HG03097 (cell line): ENCODE measurements around the gene TTF2.
"Not testable (repeated sequence)": the region's sequence is repeated elsewhere in the genome, so short reads cannot be mapped to it uniquely, and the experiment has no call there.

Source experiments
- ATAC-seq: cut with Tn5 transposase; IDR thresholded peaks from one replicate; pipeline ENCODE4 v1.9.1; 2021; ENCODE audit not compliant: unreplicated experiment, low FRiP score

The TTF2 gene

DNA sequence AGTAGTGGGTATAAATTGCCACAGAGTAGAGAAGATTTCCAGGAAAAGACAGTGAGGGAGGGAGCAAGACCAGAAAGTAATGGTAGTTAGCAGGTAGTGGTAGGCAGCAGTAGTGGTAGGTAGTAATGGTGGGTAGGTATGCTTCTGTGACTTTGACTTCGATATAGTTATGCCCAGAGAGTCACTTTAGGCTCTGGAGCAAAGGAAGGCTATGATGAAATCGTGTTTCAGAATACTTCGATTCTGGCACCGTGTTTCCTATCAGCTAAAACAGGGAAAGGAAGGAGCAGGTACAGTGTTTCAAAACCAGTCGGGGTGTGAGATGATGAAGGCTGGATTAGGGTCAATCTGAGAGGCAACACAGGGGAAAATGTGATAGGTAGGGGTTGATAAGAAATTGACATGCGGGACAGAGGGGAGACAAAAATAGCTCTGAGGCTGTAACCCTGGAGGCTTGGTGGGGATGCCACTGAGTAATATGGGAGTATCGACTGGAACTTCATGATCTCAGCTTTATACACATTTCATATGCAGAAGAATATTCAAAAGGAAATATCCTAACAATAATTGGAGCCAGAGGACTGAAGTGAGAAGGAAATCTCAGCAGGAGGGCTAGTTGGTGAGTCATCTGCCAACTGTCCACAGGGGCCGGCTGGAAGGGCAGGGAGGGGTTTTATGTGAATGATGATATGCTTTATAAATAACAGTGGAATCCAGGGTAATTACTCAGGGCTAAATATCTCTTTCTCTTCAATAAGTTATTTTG lies 86.6 kb downstream of the TTF2 start:
- ATAC-seq, result no peak

DNA sequence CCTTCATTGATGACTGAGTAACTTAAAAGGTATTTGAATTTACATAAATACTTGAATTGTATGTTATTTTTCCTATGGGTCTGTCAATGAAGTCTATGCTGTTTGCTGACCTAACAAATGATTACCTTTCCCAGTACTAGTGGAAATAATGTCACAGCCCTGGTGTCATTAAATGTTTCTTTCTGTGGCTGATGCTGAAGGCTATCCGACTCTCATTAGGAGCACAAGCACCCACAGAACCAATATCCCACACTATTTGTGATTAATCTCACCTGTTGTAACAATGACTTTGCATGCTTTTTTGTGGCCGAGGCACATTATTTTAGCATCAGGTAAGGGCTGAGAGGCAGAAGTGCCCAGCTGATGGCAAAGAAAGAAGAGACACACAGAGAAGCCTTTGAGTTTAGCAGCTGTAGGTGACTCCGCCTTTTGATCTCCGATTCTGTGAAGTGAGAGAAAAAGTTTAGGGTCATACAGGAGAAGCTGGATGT lies 87.3 kb downstream of the TTF2 start:
- ATAC-seq, result no peak

DNA sequence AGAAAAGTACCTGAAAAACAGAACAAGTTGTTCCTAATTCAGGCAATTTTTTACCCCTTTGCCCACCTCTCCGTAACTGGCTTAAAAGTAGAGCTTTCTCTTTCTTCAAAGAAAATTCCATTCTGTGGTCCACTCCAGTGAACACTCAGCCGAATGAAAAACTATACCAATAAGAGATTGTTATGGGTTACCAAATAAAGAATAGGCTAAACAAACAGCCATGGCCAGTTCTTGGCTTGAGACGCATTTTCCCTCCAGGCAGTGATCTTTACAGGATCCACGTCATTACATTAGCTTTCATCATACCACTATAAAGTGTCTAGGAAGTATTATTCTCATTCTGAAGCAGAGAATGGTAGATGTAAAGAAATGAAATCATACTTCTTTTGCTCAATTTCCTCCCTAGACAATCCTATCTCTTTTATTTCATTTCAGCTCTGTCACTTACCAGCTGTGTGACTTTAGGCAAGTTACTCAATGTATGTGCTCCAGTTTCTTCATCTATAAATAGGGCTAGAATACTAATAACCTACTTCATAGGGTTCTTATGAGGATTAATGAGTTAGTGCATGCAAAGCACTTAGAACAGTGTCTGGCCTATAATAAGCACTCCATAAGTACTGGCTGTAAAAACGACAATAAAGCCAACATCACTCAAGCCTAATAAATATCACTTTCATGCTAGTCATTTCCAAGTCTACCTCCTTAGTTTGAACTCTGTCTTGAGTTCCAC lies 87.9 kb downstream of the TTF2 start:
- no peak for ATAC-seq

DNA sequence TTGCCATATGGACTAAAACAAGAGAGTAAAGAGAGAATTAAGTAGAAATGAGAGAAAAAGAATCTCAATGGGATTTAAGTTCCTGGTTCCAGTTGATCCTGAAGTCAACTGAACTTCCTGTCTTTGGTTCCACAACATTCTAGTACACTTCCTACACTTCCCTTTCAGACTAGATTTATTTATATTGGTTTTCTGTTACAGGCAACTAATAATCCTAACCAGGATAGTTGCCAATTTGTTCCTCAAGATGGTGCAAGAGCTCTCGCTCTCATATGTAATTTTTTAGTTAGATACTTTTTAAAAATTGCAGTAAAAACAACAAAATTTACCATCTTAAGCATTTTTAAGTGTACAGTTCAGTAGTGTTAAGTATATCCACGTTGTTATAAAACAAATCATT lies 90.2 kb downstream of the TTF2 start:
- no peak for ATAC-seq

DNA sequence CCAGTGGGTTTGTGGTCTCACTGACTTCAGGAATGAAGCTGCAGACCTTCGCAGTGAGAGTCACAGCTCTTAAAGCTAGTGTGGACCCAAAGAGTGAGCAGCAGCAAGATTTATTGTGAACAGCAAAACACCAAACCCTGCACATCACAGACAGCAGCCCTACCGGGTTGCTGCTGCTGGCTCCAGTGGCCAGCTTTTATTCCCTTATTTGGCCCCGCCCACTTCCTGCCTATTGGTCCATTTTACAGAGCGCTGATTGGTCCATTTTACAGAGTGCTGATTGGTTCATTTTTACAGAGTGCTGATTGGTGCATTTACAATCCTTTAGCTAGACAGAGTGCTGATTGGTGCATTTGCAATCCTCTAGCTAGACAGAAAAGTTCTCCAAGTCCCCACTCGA lies 91.2 kb downstream of the TTF2 start:
- not testable (repeated sequence) for ATAC-seq
